ENCODE results near the gene PPP2R3B. TPM values are rescaled to one million over a fixed set of nuclear protein-coding genes. Genes with fewer than 3 reads are reported as not detected.

PPP2R3B gene
- total and polyA plus RNA-seq, 9 donors = 144 to 285 (median 257) TPM

DNA sequence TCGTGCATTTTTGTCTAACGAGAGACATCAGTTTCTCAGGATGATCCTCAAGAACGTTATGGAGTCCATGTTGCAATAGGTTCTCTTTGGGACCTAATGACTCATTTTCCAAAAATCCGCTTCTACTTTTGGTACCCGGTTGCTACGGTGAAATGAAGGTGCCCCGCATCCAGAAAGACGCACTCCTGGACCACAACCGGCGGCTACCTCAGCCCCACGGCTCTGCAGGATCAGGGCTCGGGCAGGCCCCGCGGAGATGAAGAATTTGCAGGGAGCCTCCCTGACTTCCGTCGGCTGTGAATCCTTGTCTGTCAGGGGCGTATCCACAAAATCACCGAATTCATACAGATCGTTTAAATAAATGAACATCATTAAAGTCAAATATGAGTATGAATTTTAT, 83.7 kb downstream of the PPP2R3B start:
- H3K9me3 ChIP-seq (replicated peaks; ENCODE audit: control insufficient read depth, low read depth, low read length) = peaks cover 8% of the 10 kb centered on the region
- no peak overlapping the region for H3K4me3 ChIP-seq (ENCODE audit: low read length)
- WGBS (ENCODE audit: insufficient coverage) = 93% methylated on average over 12 of the region's 19 CpGs
- no peaks in the 10 kb centered on the region for H3K27me3 ChIP-seq (ENCODE audit: control insufficient read depth, insufficient read depth, low read length)
- H3K36me3 ChIP-seq (ENCODE audit: control insufficient read depth, insufficient read depth, low read length) = peaks cover 70% of the 10 kb centered on the region
- H3K4me1 ChIP-seq (ENCODE audit: control insufficient read depth, insufficient read depth, low read length) = no peaks in the 10 kb centered on the region
- H3K27ac ChIP-seq (ENCODE audit: low read length) = no peak overlapping the region
- no peak for DNase-seq

- H3K4me3 ChIP-seq (ENCODE audit: low read length) = no peak overlapping the region
- peaks cover 8% of the 10 kb centered on the region for H3K9me3 ChIP-seq (replicated peaks; ENCODE audit: control insufficient read depth, low read depth, low read length)
- no peak overlapping the region for H3K27ac ChIP-seq (ENCODE audit: low read length)
- DNase-seq = no peak
- no peaks in the 10 kb centered on the region for H3K27me3 ChIP-seq (ENCODE audit: control insufficient read depth, insufficient read depth, low read length)
- no peaks in the 10 kb centered on the region for H3K4me1 ChIP-seq (ENCODE audit: control insufficient read depth, insufficient read depth, low read length)
- WGBS (ENCODE audit: insufficient coverage) = 100% methylated on average over 1 of the region's 8 CpGs
- H3K36me3 ChIP-seq (ENCODE audit: control insufficient read depth, insufficient read depth, low read length) = peaks cover 59% of the 10 kb centered on the region
Measured at GRCh38 chrX:300334-300733, 86.4 kb downstream of the PPP2R3B start.

DNA sequence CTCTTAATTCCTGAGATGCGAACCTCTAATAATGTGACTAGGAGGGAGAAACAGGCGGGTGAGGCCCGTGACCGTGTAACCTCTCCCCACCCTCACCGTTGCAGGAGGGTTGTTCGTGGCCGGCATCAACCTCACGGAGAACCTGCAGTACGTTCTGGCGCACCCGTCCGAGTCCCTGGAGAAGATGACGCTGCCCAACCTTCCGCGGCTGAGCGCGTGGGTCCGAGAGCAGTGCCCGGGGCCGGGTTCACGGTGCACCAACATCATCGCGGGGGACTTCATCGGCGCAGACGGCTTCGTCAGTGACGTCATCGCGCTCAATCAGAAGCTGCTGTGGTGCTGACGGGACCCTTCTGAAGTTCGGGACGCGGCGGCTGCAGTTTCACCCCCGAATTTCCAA, 87.7 kb downstream of the PPP2R3B start:
- 98% methylated on average over 29 of the region's 36 CpGs for WGBS (ENCODE audit: insufficient coverage)
- Histone ChIP-seq H3K4me1 (ENCODE audit: control insufficient read depth, insufficient read depth, low read length) (no peaks in the 10 kb centered on the region), H3K36me3 (ENCODE audit: control insufficient read depth, insufficient read depth, low read length) (peaks cover 51% of the 10 kb centered on the region), H3K27ac (ENCODE audit: low read length) (no peak overlapping the region), H3K4me3 (ENCODE audit: low read length) (no peak overlapping the region), H3K27me3 (ENCODE audit: control insufficient read depth, insufficient read depth, low read length) (no peaks in the 10 kb centered on the region), H3K9me3 (replicated peaks; ENCODE audit: control insufficient read depth, low read depth, low read length) (peaks cover 3% of the 10 kb centered on the region)
- no peak for DNase-seq

- Histone ChIP-seq H3K27ac (ENCODE audit: low read length) (no peak overlapping the region), H3K9me3 (replicated peaks; ENCODE audit: control insufficient read depth, low read depth, low read length) (peaks cover 4% of the 10 kb centered on the region), H3K27me3 (ENCODE audit: control insufficient read depth, insufficient read depth, low read length) (no peaks in the 10 kb centered on the region), H3K4me3 (ENCODE audit: low read length) (no peak overlapping the region), H3K36me3 (ENCODE audit: control insufficient read depth, insufficient read depth, low read length) (peaks cover 42% of the 10 kb centered on the region), H3K4me1 (ENCODE audit: control insufficient read depth, insufficient read depth, low read length) (no peaks in the 10 kb centered on the region)
- no peak for DNase-seq
- WGBS (ENCODE audit: insufficient coverage) = 97% methylated on average over 16 of the region's 21 CpGs
Measured at GRCh38 chrX:295136-295535, 91.6 kb downstream of the PPP2R3B start.

DNA sequence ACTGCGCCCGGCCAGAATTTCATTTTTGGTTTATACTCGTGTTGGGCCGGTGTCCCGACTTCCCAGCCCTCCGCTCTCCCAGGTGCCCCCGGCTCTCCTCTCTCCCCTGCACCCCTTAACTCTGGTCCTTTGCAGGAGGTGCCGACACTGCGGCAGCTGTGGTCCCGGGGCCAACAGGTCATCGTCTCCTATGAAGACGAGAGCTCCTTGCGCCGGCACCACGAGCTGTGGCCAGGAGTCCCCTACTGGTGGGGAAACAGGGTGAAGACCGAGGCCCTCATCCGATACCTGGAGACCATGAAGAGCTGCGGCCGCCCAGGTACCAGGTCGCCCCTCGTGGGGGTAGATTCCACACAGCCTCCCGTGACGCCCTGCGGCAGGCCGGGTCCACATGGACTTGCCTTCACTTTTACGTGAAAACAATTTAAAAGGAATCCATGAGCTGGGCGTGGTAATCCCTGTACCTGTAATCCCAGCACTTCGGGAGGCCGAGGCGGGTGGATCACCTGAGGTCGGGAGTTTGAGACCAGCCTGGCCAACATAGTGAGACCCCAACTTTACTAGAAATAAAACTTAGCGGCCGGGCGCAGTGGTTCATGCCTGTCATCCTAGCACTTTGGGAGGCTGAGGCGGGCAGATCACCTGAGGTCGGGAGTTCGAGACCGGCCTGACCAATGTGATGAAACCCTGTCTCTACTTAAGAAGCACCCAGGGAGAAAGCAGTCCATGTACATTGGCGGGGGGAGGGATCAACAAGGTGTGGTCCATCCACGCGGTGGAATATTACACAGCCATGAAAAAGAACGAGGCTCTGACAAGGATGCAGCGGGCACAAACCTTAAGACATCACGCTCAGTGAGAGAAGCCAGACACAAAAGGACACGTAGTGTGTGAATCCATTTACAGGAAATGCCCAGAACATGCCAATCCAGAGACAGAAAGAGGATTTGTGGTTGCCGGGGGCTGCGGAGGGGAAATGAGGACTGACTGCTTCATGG, 93.5 kb downstream of the PPP2R3B start:
- H3K36me3 ChIP-seq (ENCODE audit: control insufficient read depth, insufficient read depth, low read length) = peaks cover 43% of the 10 kb centered on the region
- H3K4me1 ChIP-seq (ENCODE audit: control insufficient read depth, insufficient read depth, low read length) = no peaks in the 10 kb centered on the region
- DNase-seq = no peak
- no peaks in the 10 kb centered on the region for H3K27me3 ChIP-seq (ENCODE audit: control insufficient read depth, insufficient read depth, low read length)
- H3K4me3 ChIP-seq (ENCODE audit: low read length) = no peak overlapping the region
- H3K27ac ChIP-seq (ENCODE audit: low read length) = no peak overlapping the region
- H3K9me3 ChIP-seq (replicated peaks; ENCODE audit: control insufficient read depth, low read depth, low read length) = peaks cover 4% of the 10 kb centered on the region
- 95% methylated on average over 40 of the region's 47 CpGs for WGBS (ENCODE audit: insufficient coverage)

DNA sequence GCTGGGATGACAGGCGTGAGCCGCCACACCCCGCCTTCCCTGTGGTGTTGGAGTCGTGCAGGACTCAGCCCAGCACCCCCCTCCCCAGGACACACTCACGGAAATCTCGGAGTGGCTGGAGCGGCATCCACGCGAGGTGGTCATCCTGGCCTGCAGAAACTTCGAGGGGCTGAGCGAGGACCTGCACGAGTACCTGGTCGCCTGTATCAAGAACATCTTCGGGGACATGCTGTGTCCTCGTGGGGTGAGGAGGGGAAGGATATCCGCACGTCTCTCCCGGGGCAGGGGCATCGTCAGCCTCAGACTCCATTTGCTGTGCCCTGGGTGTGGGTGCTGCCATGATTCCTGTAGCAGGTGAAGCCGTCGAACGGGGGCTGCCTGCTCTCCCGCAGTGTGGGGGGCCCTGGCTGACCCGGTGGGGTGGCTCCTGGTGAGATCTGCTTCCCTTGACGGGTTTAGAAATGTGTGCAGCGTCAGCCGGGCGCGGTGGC, 95.3 kb downstream of the PPP2R3B start:
- Histone ChIP-seq H3K27ac (ENCODE audit: low read length) (no peak overlapping the region), H3K9me3 (replicated peaks; ENCODE audit: control insufficient read depth, low read depth, low read length) (peaks cover 4% of the 10 kb centered on the region), H3K4me1 (ENCODE audit: control insufficient read depth, insufficient read depth, low read length) (no peaks in the 10 kb centered on the region), H3K4me3 (ENCODE audit: low read length) (no peak overlapping the region), H3K27me3 (ENCODE audit: control insufficient read depth, insufficient read depth, low read length) (no peaks in the 10 kb centered on the region), H3K36me3 (ENCODE audit: control insufficient read depth, insufficient read depth, low read length) (peaks cover 40% of the 10 kb centered on the region)
- 97% methylated on average over 27 of the region's 29 CpGs for WGBS (ENCODE audit: insufficient coverage)
- DNase-seq = no peak

DNA sequence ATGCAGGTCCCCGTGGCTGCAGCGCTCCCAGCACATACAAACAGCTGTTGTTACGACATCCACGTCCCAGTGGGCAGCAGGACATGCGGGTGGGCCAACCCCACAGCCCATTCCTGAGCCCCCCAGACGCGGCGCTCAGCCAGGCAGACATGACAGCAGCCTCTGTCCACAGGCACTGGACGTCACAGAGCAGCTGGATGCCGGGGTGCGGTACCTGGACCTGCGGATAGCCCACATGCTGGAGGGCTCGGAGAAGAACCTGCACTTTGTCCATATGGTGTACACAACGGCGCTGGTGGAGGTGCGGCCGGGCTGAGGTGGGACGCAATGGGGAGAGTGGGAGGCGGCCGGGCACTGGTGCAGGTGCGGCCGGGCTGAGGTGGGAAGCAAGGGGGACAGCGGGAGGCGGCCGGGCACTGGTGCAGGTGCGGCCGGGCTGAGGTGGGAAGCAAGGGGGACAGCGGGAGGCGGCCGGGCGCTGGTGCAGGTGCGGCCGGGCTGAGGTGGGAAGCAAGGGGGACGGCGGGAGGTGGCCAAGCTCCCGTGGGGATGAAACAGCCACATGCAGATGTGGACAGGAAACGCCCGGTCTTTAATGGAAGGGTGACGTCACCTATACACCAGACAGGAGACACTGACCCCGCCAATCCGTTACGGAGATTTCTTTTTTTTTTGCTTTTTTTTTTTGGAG, 96.1 kb downstream of the PPP2R3B start:
- no peaks in the 10 kb centered on the region for H3K4me1 ChIP-seq (ENCODE audit: control insufficient read depth, insufficient read depth, low read length)
- DNase-seq = no peak
- H3K27ac ChIP-seq (ENCODE audit: low read length) = no peak overlapping the region
- H3K36me3 ChIP-seq (ENCODE audit: control insufficient read depth, insufficient read depth, low read length) = peaks cover 38% of the 10 kb centered on the region
- no peaks in the 10 kb centered on the region for H3K27me3 ChIP-seq (ENCODE audit: control insufficient read depth, insufficient read depth, low read length)
- 91% methylated on average over 21 of the region's 42 CpGs for WGBS (ENCODE audit: insufficient coverage)
- H3K4me3 ChIP-seq (ENCODE audit: low read length) = no peak overlapping the region
- H3K9me3 ChIP-seq (replicated peaks; ENCODE audit: control insufficient read depth, low read depth, low read length) = peaks cover 4% of the 10 kb centered on the region

DNA sequence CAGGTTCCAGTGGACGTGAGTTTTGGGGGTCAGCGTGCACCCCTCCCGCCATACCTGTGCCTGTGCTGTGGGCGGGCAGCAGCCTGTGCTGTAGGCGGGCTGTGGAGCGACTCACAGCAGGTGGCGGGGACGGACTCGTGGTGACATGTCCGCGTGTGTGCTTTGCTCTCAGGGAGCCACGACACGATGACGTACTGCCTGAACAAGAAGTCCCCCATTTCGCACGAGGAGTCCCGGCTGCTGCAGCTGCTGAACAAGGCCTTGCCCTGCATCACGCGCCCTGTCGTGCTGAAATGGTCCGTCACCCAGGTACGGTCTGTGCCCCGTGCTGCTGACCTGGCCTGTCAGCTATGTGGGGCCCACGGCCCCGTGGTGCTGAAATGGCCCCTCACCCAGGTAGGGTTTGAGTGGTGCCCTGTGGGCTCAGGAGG, 98.1 kb downstream of the PPP2R3B start:
- H3K27ac ChIP-seq (ENCODE audit: low read length) = no peak overlapping the region
- H3K9me3 ChIP-seq (replicated peaks; ENCODE audit: control insufficient read depth, low read depth, low read length) = peaks cover 4% of the 10 kb centered on the region
- no peak for DNase-seq
- no peaks in the 10 kb centered on the region for H3K27me3 ChIP-seq (ENCODE audit: control insufficient read depth, insufficient read depth, low read length)
- no peak overlapping the region for H3K4me3 ChIP-seq (ENCODE audit: low read length)
- H3K36me3 ChIP-seq (ENCODE audit: control insufficient read depth, insufficient read depth, low read length) = peaks cover 43% of the 10 kb centered on the region
- H3K4me1 ChIP-seq (ENCODE audit: control insufficient read depth, insufficient read depth, low read length) = no peaks in the 10 kb centered on the region
- 93% methylated on average over 24 of the region's 25 CpGs for WGBS (ENCODE audit: insufficient coverage)

DNA sequence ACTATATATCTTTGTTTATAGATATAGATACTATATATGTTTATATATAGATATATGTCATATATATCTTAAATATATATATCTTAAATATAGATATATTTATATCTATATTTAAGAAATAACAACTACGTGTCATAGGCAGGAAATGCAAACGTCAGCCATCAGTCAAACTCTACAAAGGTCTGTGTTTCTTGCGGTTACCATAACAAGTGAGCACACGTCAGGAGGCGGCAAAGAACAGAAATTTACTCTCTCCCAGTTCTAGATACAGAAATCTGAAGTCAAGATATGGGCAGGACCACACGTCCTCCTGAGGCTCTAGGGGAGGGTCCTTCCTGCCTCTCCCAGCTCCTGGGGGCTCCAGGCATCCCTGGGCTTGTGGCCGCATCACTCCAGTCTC, 99.0 kb downstream of the PPP2R3B start:
- no peak for DNase-seq
- Histone ChIP-seq H3K9me3 (replicated peaks; ENCODE audit: control insufficient read depth, low read depth, low read length) (no peaks in the 10 kb centered on the region), H3K4me1 (ENCODE audit: control insufficient read depth, insufficient read depth, low read length) (no peaks in the 10 kb centered on the region), H3K27ac (ENCODE audit: low read length) (no peak overlapping the region), H3K4me3 (ENCODE audit: low read length) (no peak overlapping the region), H3K36me3 (ENCODE audit: control insufficient read depth, insufficient read depth, low read length) (peaks cover 34% of the 10 kb centered on the region), H3K27me3 (ENCODE audit: control insufficient read depth, insufficient read depth, low read length) (no peaks in the 10 kb centered on the region)
- WGBS (ENCODE audit: insufficient coverage) = 94% methylated on average over 3 of the region's 7 CpGs

DNA sequence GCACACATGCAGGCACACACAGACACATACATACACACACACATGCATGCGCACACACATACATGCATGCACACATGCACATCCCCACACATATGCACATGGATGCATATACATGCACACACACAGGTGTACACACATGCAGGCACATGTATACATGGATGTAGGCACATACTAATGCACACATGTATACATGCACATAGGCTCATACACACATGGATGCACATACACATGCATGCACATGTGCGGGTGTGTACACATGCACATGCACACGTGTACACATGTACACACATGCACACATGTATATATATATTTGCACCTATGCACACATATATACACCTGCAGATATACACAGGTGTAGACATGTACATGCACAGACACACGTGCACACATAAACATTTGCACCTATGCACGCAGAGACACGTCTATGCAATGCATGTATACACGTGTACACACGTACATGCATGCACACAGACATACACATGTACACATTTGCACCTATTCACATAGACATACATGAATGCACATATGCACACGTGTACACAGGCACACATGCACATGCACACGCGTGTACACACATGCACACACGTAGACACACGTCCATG, 101.5 kb downstream of the PPP2R3B start:
- Histone ChIP-seq H3K27me3 (ENCODE audit: control insufficient read depth, insufficient read depth, low read length) (no peaks in the 10 kb centered on the region), H3K36me3 (ENCODE audit: control insufficient read depth, insufficient read depth, low read length) (peaks cover 24% of the 10 kb centered on the region), H3K9me3 (replicated peaks; ENCODE audit: control insufficient read depth, low read depth, low read length) (no peaks in the 10 kb centered on the region), H3K27ac (ENCODE audit: low read length) (no peak overlapping the region), H3K4me3 (ENCODE audit: low read length) (no peak overlapping the region), H3K4me1 (ENCODE audit: control insufficient read depth, insufficient read depth, low read length) (peaks cover 3% of the 10 kb centered on the region)
- DNase-seq = no peak
- WGBS (ENCODE audit: insufficient coverage) = 98% methylated on average over 12 of the region's 13 CpGs

Data from muscle of leg (tissue), 11 donors.